Measurements from ENCODE around the gene EVPL.

Gene EVPL

DNA sequence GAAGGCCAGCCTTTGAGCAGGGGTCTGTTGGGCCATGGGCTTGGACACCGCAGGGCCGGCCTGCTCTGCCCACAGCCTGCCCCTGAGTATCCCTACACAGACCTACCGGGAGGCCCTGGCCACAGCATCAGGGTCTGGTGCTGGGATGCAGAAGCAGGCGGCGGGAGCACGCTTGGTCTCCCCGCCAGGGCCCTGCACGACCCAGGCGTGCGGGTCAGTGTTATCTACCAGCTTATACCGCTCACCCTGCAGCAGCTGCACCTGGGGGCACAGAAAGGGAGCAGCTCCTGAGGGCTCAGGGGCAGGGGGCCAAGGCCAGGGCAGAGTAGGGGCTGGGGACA, 8.8 kb downstream of the EVPL start:
- no peak for DNase-seq (ENCODE audit: low spot score)
- in situ Hi-C loops (cut with MboI; ENCODE audit: low sequenced_read_pairs, unreplicated experiment), result loop anchor here (10.0 kb wide), 1 partner anchor 96 kb away; no protein-coding TSS in a partner anchor
- TF ChIP-seq, protein P1, sequence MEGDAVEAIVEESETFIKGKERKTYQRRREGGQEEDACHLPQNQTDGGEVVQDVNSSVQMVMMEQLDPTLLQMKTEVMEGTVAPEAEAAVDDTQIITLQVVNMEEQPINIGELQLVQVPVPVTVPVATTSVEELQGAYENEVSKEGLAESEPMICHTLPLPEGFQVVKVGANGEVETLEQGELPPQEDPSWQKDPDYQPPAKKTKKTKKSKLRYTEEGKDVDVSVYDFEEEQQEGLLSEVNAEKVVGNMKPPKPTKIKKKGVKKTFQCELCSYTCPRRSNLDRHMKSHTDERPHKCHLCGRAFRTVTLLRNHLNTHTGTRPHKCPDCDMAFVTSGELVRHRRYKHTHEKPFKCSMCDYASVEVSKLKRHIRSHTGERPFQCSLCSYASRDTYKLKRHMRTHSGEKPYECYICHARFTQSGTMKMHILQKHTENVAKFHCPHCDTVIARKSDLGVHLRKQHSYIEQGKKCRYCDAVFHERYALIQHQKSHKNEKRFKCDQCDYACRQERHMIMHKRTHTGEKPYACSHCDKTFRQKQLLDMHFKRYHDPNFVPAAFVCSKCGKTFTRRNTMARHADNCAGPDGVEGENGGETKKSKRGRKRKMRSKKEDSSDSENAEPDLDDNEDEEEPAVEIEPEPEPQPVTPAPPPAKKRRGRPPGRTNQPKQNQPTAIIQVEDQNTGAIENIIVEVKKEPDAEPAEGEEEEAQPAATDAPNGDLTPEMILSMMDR (IDR thresholded peaks at IDR 0.05; ENCODE audit: borderline replicate concordance, control extremely low read depth, extremely low read depth, insufficient read depth, missing control alignments), result no peak

DNA sequence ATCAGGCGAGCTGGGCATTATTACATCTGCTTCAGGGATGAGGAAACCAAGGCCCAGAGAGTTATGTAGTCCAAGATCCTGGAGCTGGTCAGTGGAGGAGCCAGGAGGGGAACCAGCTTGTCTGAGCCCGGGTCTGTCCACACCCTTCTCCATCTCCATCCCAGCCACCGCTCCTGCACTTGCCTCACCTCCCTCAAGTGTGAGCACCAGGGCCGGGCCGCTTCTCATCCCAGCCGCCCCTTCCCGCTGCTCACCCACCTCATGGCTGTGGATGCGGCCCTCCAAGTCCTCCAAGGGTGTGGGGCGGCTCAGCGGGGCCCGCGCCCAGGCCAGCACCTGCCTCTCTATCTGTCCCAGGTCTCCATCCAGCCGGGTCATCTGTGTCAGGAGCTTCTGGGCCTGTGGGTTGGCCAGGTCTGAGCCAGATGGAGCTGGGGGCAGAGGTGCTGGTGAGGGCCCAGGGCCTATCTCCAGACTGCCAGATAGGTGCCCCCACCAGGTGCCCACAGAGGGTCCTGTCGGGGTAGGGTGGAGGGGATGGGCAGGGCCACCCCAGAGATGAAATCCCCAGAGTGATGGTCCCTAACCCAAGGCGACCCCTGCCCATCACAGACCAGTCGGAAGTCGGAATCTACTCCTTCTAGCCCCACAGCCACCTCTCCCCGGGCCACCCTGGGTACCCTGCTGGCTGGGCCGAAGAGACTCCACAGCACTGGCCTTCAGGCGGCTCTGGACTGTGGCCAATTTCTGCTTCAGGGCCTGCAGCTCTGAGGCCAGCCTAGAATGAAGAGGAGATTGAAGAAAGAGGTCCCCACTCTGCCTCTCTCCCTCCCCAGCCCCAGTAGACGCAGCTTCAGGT, 9.4 kb downstream of the EVPL start:
- TF ChIP-seq, protein P1 (IDR thresholded peaks at IDR 0.05; ENCODE audit: borderline replicate concordance, control extremely low read depth, extremely low read depth, insufficient read depth, missing control alignments), result no peak
- in situ Hi-C loops (cut with MboI; ENCODE audit: low sequenced_read_pairs, unreplicated experiment), result loop anchor here (10.0 kb wide), 1 partner anchor 97 kb away; no protein-coding TSS in a partner anchor
- DNase-seq (ENCODE audit: low spot score), result no peak

DNA sequence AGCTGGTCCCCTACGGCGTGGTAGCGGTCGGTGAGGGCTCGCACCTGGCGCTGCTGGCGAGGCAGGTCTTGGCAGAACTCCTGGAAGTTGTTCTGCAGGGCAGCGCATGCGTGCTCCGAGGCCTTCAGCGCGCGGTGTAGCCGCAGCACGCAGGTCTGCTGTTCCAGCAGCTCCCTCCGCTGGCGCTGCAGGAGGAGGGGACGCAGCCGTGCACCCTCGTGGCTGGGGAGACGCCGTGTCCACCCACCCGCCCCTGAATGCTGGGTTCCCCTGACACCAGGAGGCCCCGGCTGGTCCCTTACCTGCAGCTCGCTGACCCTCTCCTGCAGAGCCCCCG, 12.2 kb downstream of the EVPL start:
- TF ChIP-seq, protein P1 (IDR thresholded peaks at IDR 0.05; ENCODE audit: borderline replicate concordance, control extremely low read depth, extremely low read depth, insufficient read depth, missing control alignments), result no peak
- in situ Hi-C loops (cut with MboI; ENCODE audit: low sequenced_read_pairs, unreplicated experiment), result loop anchor here (5.0 to 10.0 kb wide), 2 partner anchors 100 to 103 kb away; no protein-coding TSS in a partner anchor
- no peak for DNase-seq (ENCODE audit: low spot score)

DNA sequence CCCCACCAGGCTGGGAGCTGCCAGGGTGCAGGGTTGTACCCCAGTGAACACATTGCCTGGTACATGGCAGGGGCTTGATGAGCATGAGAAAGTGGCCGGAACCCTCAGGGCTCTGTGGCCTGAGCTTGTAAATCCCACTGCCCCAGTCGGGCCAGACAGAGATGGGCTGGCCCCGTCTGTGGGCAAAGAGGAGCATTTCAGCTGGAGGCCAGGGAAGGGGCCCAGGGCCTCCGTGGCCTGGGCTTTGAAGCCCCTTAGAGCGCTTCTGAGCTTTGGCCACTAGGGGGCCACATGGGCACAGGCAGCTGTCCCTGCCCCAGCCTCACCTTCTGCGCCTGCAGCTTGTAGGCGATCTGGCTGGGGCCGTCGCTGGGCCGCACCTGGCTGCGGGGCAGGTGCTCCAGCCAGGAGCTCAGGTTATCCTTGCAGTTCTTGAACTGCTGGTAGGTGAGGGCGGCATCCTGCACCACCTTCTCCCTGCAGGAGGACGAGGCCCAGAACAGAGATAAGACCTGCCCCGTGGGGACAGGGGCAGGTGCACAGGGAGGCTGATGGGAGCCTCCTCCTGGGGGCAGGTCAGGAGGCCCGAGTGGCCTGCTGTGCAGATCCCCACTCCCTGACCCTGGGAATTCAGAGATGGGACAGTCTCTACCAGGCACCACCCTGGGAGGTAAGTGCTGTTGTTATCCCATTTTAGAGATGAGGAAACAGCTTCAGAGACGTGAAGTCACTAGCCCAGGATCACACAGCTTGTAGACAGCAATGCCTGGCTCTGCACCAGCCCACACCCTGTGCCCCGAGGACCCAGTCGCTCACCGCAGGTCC, 12.8 kb downstream of the EVPL start:
- TF ChIP-seq, protein P1 (IDR thresholded peaks at IDR 0.05; ENCODE audit: borderline replicate concordance, control extremely low read depth, extremely low read depth, insufficient read depth, missing control alignments), result peak; percentile 91
- peak; percentile 95 for DNase-seq (ENCODE audit: low spot score)
- in situ Hi-C loops (cut with MboI; ENCODE audit: low sequenced_read_pairs, unreplicated experiment), result loop anchor here (5.0 to 10.0 kb wide), 2 partner anchors 100 to 102 kb away; no protein-coding TSS in a partner anchor

DNA sequence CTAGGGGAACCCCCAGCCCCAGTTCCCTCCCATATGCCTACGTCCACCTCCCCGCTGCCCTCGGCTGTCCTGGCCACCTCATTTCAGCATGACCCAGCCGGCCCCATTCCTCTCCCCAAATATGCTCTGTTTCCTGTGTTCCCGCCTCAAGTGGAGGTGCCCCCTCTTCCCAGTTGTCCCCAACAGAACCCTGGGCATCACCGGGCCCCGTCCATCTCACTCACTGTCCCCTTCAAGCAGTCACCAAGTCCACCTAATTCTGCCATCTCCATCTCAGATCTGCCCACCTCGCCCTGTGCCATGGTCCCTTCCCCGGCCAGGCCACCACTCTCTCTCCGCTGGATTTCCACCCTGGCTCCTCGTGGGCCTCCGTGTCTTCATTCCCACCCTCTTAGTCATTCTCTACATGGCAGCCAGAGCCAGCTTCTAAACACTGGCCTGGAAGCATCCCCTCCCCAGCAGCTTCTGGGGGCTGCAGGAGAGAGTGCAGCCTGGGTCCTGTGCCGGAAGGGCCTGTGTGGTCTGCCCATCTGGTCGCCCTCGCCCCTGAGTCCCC, 13.7 kb downstream of the EVPL start:
- DNase-seq (ENCODE audit: low spot score), result no peak
- in situ Hi-C loops (cut with MboI; ENCODE audit: low sequenced_read_pairs, unreplicated experiment), result loop anchor here (5.0 to 10.0 kb wide), 2 partner anchors 101 kb away; no protein-coding TSS in a partner anchor
- TF ChIP-seq, protein P1 (IDR thresholded peaks at IDR 0.05; ENCODE audit: borderline replicate concordance, control extremely low read depth, extremely low read depth, insufficient read depth, missing control alignments), result no peak

DNA sequence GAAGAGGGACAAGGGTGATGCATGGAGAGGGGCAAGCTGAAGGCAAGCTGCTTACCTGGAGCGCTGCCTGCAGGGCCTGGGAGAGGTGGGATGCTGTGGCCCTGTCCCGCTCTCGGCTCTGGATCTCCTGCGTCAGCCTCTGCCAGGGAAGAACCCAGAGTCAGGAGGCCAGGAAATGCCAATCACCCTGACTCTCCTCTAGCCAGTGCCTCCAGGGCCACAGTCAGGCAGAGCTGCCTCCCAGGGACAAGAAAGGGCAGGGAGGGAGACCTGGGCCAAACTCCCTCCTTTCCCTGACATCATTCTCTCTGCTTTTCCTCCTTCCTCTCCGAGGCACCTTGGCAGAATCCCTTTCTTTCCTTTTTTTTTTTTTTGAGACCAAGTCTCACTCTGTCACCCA, 15.2 kb downstream of the EVPL start:
- in situ Hi-C loops (cut with MboI; ENCODE audit: low sequenced_read_pairs, unreplicated experiment), result loop anchor here (5.0 to 10.0 kb wide), 2 partner anchors 100 to 103 kb away; no protein-coding TSS in a partner anchor
- TF ChIP-seq, protein P1 (IDR thresholded peaks at IDR 0.05; ENCODE audit: borderline replicate concordance, control extremely low read depth, extremely low read depth, insufficient read depth, missing control alignments), result no peak
- no peak for DNase-seq (ENCODE audit: low spot score)

All from GM13976 (cell line).